Measurements from ENCODE around the gene LRRC4C.

Gene LRRC4C

GRCh38 chr11:40269865-40270264, 1189.6 kb downstream of the LRRC4C start:
- TF ChIP-seq TEAD4 (IDR thresholded peaks at IDR 0.05) (no peak), TAF1 (IDR thresholded peaks at IDR 0.05; ENCODE audit: low read depth) (no peak), EP300 (IDR thresholded peaks at IDR 0.05; ENCODE audit: borderline replicate concordance) (no peak), YY1 (IDR thresholded peaks at IDR 0.05; ENCODE audit: low read depth) (no peak), RAD21 (IDR thresholded peaks at IDR 0.05; ENCODE audit: low read depth) (no peak), CREB1 (IDR thresholded peaks at IDR 0.05; ENCODE audit: low read depth) (no peak), CEBPB (IDR thresholded peaks at IDR 0.05) (no peak), FOXM1 (IDR thresholded peaks at IDR 0.05; ENCODE audit: borderline replicate concordance, low read depth) (no peak), MAX (IDR thresholded peaks at IDR 0.05) (no peak), ZBTB7A (IDR thresholded peaks at IDR 0.05; ENCODE audit: low read depth) (no peak), NFIC (IDR thresholded peaks at IDR 0.05) (no peak), TCF12 (IDR thresholded peaks at IDR 0.05; ENCODE audit: low read depth) (no peak)
- TF ChIP-seq, protein P1, sequence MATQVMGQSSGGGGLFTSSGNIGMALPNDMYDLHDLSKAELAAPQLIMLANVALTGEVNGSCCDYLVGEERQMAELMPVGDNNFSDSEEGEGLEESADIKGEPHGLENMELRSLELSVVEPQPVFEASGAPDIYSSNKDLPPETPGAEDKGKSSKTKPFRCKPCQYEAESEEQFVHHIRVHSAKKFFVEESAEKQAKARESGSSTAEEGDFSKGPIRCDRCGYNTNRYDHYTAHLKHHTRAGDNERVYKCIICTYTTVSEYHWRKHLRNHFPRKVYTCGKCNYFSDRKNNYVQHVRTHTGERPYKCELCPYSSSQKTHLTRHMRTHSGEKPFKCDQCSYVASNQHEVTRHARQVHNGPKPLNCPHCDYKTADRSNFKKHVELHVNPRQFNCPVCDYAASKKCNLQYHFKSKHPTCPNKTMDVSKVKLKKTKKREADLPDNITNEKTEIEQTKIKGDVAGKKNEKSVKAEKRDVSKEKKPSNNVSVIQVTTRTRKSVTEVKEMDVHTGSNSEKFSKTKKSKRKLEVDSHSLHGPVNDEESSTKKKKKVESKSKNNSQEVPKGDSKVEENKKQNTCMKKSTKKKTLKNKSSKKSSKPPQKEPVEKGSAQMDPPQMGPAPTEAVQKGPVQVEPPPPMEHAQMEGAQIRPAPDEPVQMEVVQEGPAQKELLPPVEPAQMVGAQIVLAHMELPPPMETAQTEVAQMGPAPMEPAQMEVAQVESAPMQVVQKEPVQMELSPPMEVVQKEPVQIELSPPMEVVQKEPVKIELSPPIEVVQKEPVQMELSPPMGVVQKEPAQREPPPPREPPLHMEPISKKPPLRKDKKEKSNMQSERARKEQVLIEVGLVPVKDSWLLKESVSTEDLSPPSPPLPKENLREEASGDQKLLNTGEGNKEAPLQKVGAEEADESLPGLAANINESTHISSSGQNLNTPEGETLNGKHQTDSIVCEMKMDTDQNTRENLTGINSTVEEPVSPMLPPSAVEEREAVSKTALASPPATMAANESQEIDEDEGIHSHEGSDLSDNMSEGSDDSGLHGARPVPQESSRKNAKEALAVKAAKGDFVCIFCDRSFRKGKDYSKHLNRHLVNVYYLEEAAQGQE (IDR thresholded peaks at IDR 0.05; ENCODE audit: low read depth) = no peak
- TF ChIP-seq, protein P2, sequence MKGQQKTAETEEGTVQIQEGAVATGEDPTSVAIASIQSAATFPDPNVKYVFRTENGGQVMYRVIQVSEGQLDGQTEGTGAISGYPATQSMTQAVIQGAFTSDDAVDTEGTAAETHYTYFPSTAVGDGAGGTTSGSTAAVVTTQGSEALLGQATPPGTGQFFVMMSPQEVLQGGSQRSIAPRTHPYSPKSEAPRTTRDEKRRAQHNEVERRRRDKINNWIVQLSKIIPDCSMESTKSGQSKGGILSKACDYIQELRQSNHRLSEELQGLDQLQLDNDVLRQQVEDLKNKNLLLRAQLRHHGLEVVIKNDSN (IDR thresholded peaks at IDR 0.05) = no peak

DNA sequence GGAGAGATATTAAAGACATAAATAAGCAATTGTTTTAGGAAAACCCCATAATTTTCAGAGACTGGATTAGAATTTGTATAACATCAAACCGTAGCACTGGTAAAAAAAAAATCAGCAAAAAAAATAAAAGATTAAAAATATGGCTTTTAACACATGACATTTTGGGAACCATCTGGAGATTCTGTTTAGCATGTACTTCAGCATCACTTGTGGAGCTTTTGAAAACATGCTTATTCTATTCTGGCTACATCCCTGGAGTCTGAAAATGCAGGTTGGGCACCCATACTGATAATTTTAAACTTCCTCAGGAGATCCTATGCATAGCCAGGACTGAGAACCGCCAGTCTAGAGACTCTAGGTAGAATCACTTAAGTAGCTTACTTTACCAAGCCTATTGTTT, 1190.9 kb downstream of the LRRC4C start:
- TF ChIP-seq TEAD4 (IDR thresholded peaks at IDR 0.05) (no peak), FOXM1 (IDR thresholded peaks at IDR 0.05; ENCODE audit: borderline replicate concordance, low read depth) (no peak), YY1 (IDR thresholded peaks at IDR 0.05; ENCODE audit: low read depth) (no peak)

GRCh38 chr11:40255457-40255856, 1204.0 kb downstream of the LRRC4C start:
- TF ChIP-seq FOXM1 (IDR thresholded peaks at IDR 0.05; ENCODE audit: borderline replicate concordance, low read depth) (no peak), EP300 (IDR thresholded peaks at IDR 0.05; ENCODE audit: borderline replicate concordance) (no peak), TAF1 (IDR thresholded peaks at IDR 0.05; ENCODE audit: low read depth) (no peak), CREB1 (IDR thresholded peaks at IDR 0.05; ENCODE audit: low read depth) (no peak), EGR1 (IDR thresholded peaks at IDR 0.05) (no peak), TCF12 (IDR thresholded peaks at IDR 0.05; ENCODE audit: low read depth) (no peak), ZBTB7A (IDR thresholded peaks at IDR 0.05; ENCODE audit: low read depth) (no peak), NFIC (IDR thresholded peaks at IDR 0.05) (no peak), CEBPB (IDR thresholded peaks at IDR 0.05) (no peak), YY1 (IDR thresholded peaks at IDR 0.05; ENCODE audit: low read depth) (no peak), MAX (IDR thresholded peaks at IDR 0.05) (no peak), TEAD4 (IDR thresholded peaks at IDR 0.05) (no peak), RAD21 (IDR thresholded peaks at IDR 0.05; ENCODE audit: low read depth) (no peak)
- TF ChIP-seq, protein P2 (IDR thresholded peaks at IDR 0.05) = no peak
- TF ChIP-seq, protein P1 (IDR thresholded peaks at IDR 0.05; ENCODE audit: low read depth) = no peak

DNA sequence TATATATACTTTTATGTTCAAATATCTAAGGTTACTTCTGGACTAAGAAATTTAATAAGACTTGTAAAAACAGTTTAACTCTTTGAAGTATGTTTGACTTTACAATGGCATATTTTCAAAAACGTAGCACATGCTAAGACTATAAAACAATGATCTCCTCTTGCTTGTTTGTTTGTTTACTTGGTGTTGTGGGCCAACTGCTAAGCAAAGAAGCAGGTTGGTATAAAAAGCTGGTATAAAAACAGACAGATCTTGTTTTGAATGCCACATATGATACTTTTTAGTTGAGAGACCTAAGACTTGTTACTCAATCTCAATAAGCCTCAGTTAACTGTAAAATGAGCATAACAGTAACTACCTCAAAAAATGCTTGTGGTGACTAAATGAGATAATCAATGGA, 1206.3 kb downstream of the LRRC4C start:
- TF ChIP-seq CREB1 (IDR thresholded peaks at IDR 0.05; ENCODE audit: low read depth) (no peak), EP300 (IDR thresholded peaks at IDR 0.05; ENCODE audit: borderline replicate concordance) (no peak), NFIC (IDR thresholded peaks at IDR 0.05) (no peak), EGR1 (IDR thresholded peaks at IDR 0.05) (no peak), CEBPB (IDR thresholded peaks at IDR 0.05) (no peak)

DNA sequence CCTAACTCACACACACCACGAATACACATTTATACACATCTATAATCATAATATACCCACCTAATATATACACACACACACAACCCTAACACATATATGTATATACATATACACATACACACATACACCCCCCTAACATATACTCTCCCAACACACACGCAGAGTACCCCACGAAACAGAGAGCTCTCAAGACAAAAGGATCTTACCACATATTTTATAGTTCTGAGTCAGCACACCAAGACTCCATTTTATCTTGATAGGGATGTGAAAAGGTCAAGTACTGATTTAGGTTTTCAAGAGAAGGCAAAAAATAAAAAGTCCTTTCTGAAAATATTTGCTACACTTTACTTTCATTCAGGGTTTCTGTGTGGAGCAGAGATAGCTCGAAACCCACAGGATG, 1207.2 kb downstream of the LRRC4C start:
- TF ChIP-seq, protein P2 (IDR thresholded peaks at IDR 0.05) = no peak
- TF ChIP-seq CREB1 (IDR thresholded peaks at IDR 0.05; ENCODE audit: low read depth) (no peak), NFIC (IDR thresholded peaks at IDR 0.05) (no peak), CEBPB (IDR thresholded peaks at IDR 0.05) (no peak), EP300 (IDR thresholded peaks at IDR 0.05; ENCODE audit: borderline replicate concordance) (no peak)

- no peak for TF ChIP-seq MAX (IDR thresholded peaks at IDR 0.05)
- TF ChIP-seq RAD21 (IDR thresholded peaks at IDR 0.05; ENCODE audit: low read depth) = no peak
- no peak for TF ChIP-seq FOXM1 (IDR thresholded peaks at IDR 0.05; ENCODE audit: borderline replicate concordance, low read depth)
- TF ChIP-seq TCF12 (IDR thresholded peaks at IDR 0.05; ENCODE audit: low read depth) = no peak
- TF ChIP-seq TEAD4 (IDR thresholded peaks at IDR 0.05) = no peak
- no peak for TF ChIP-seq CREB1 (IDR thresholded peaks at IDR 0.05; ENCODE audit: low read depth)
- TF ChIP-seq NFIC (IDR thresholded peaks at IDR 0.05) = no peak
- TF ChIP-seq, protein P2 (IDR thresholded peaks at IDR 0.05) = no peak
- TF ChIP-seq EGR1 (IDR thresholded peaks at IDR 0.05) = no peak
- no peak for TF ChIP-seq ZBTB7A (IDR thresholded peaks at IDR 0.05; ENCODE audit: low read depth)
- TF ChIP-seq TAF1 (IDR thresholded peaks at IDR 0.05; ENCODE audit: low read depth) = no peak
- no peak for TF ChIP-seq CEBPB (IDR thresholded peaks at IDR 0.05)
- no peak for TF ChIP-seq EP300 (IDR thresholded peaks at IDR 0.05; ENCODE audit: borderline replicate concordance)
- TF ChIP-seq YY1 (IDR thresholded peaks at IDR 0.05; ENCODE audit: low read depth) = no peak
- TF ChIP-seq, protein P1 (IDR thresholded peaks at IDR 0.05; ENCODE audit: low read depth) = no peak
Observed at GRCh38 chr11:40246983-40247382, 1212.5 kb downstream of the LRRC4C start.
